ENCODE data around the gene CIPC.

CIPC gene

GRCh38 chr14:77105145-77105939 lies 7.3 kb downstream of the CIPC start:
- H3K27me3 ChIP-seq (ENCODE audit: insufficient read depth, low read length, poor library complexity, severe bottlenecking): no peaks in the 10 kb centered on the region
- H3K36me3 ChIP-seq (ENCODE audit: insufficient read depth, low read length): peaks cover 8% of the 10 kb centered on the region; the same call in 1 of the 2 replicates
- H3K9ac ChIP-seq (ENCODE audit: low read depth, low read length, poor library complexity, severe bottlenecking): no peak overlapping the region
- H3K4me1 ChIP-seq (ENCODE audit: insufficient read depth, low read length, poor library complexity, severe bottlenecking): peaks cover 16% of the 10 kb centered on the region
- H3K9me2 ChIP-seq (replicated peaks; ENCODE audit: low read depth, low read length): no peaks in the 10 kb centered on the region
- H3F3A ChIP-seq (ENCODE audit: low read depth): no peaks in the 10 kb centered on the region
- H3K9me3 ChIP-seq (ENCODE audit: insufficient read depth, low read depth, low read length): no peaks in the 10 kb centered on the region
- H4K20me1 ChIP-seq (ENCODE audit: insufficient read depth, low read length, poor library complexity, severe bottlenecking): no peaks in the 10 kb centered on the region
- no peak overlapping the region for H3K4me2 ChIP-seq (ENCODE audit: low read depth, low read length, poor library complexity, severe bottlenecking)
- peaks cover 6% of the 10 kb centered on the region; the same call in 1 of the 2 replicates for H3K79me2 ChIP-seq (ENCODE audit: insufficient read depth, low read length)
- no peak overlapping the region for H2AFZ ChIP-seq (ENCODE audit: low read length)
- TF ChIP-seq, protein P1, sequence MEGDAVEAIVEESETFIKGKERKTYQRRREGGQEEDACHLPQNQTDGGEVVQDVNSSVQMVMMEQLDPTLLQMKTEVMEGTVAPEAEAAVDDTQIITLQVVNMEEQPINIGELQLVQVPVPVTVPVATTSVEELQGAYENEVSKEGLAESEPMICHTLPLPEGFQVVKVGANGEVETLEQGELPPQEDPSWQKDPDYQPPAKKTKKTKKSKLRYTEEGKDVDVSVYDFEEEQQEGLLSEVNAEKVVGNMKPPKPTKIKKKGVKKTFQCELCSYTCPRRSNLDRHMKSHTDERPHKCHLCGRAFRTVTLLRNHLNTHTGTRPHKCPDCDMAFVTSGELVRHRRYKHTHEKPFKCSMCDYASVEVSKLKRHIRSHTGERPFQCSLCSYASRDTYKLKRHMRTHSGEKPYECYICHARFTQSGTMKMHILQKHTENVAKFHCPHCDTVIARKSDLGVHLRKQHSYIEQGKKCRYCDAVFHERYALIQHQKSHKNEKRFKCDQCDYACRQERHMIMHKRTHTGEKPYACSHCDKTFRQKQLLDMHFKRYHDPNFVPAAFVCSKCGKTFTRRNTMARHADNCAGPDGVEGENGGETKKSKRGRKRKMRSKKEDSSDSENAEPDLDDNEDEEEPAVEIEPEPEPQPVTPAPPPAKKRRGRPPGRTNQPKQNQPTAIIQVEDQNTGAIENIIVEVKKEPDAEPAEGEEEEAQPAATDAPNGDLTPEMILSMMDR (conservative IDR thresholded peaks at IDR 0.05; ENCODE audit: low read length): no peak
- TF ChIP-seq EZH2phosphoT487 (IDR thresholded peaks at IDR 0.05; ENCODE audit: borderline replicate concordance): no peak
- no peak overlapping the region for H3K4me3 ChIP-seq (ENCODE audit: low read length, poor library complexity, severe bottlenecking)

GRCh38 chr14:77106666-77107065 lies 8.6 kb downstream of the CIPC start:
- H3K9me3 ChIP-seq (ENCODE audit: insufficient read depth, low read depth, low read length): no peaks in the 10 kb centered on the region
- H3K9ac ChIP-seq (ENCODE audit: low read depth, low read length, poor library complexity, severe bottlenecking): no peak overlapping the region
- no peaks in the 10 kb centered on the region for H3F3A ChIP-seq (ENCODE audit: low read depth)
- no peak overlapping the region for H2AFZ ChIP-seq (ENCODE audit: low read length)
- H3K27me3 ChIP-seq (ENCODE audit: insufficient read depth, low read length, poor library complexity, severe bottlenecking): no peaks in the 10 kb centered on the region
- no peaks in the 10 kb centered on the region; the same call in 1 of the 2 replicates for H3K79me2 ChIP-seq (ENCODE audit: insufficient read depth, low read length)
- H3K9me2 ChIP-seq (replicated peaks; ENCODE audit: low read depth, low read length): no peaks in the 10 kb centered on the region
- no peak for TF ChIP-seq EZH2phosphoT487 (IDR thresholded peaks at IDR 0.05; ENCODE audit: borderline replicate concordance)
- TF ChIP-seq, protein P1 (conservative IDR thresholded peaks at IDR 0.05; ENCODE audit: low read length): no peak
- peaks cover 6% of the 10 kb centered on the region for H3K4me1 ChIP-seq (ENCODE audit: insufficient read depth, low read length, poor library complexity, severe bottlenecking)
- H3K4me2 ChIP-seq (ENCODE audit: low read depth, low read length, poor library complexity, severe bottlenecking): no peak overlapping the region
- no peak overlapping the region for H3K4me3 ChIP-seq (ENCODE audit: low read length, poor library complexity, severe bottlenecking)
- peaks cover 17% of the 10 kb centered on the region; the same call in 1 of the 2 replicates for H3K36me3 ChIP-seq (ENCODE audit: insufficient read depth, low read length)
- H4K20me1 ChIP-seq (ENCODE audit: insufficient read depth, low read length, poor library complexity, severe bottlenecking): no peaks in the 10 kb centered on the region

GRCh38 chr14:77107228-77107627 lies 9.2 kb downstream of the CIPC start:
- H3K79me2 ChIP-seq (ENCODE audit: insufficient read depth, low read length): no peaks in the 10 kb centered on the region; the same call in 1 of the 2 replicates

More at GRCh38 chr14:77107228-77107627, 9.2 kb downstream of the CIPC start:
- H3K27me3 ChIP-seq (ENCODE audit: insufficient read depth, low read length, poor library complexity, severe bottlenecking): no peaks in the 10 kb centered on the region
- no peaks in the 10 kb centered on the region for H3F3A ChIP-seq (ENCODE audit: low read depth)
- no peaks in the 10 kb centered on the region for H3K9me2 ChIP-seq (replicated peaks; ENCODE audit: low read depth, low read length)
- peaks cover 1% of the 10 kb centered on the region for H3K4me1 ChIP-seq (ENCODE audit: insufficient read depth, low read length, poor library complexity, severe bottlenecking)
- H3K4me2 ChIP-seq (ENCODE audit: low read depth, low read length, poor library complexity, severe bottlenecking): no peak overlapping the region
- H3K36me3 ChIP-seq (ENCODE audit: insufficient read depth, low read length): peaks cover 19% of the 10 kb centered on the region; the same call in 1 of the 2 replicates
- H3K9me3 ChIP-seq (ENCODE audit: insufficient read depth, low read depth, low read length): no peaks in the 10 kb centered on the region
- H4K20me1 ChIP-seq (ENCODE audit: insufficient read depth, low read length, poor library complexity, severe bottlenecking): no peaks in the 10 kb centered on the region
- H3K9ac ChIP-seq (ENCODE audit: low read depth, low read length, poor library complexity, severe bottlenecking): no peak overlapping the region
- H2AFZ ChIP-seq (ENCODE audit: low read length): no peak overlapping the region
- H3K4me3 ChIP-seq (ENCODE audit: low read length, poor library complexity, severe bottlenecking): no peak overlapping the region
- TF ChIP-seq, protein P1 (conservative IDR thresholded peaks at IDR 0.05; ENCODE audit: low read length): no peak
- no peak for TF ChIP-seq EZH2phosphoT487 (IDR thresholded peaks at IDR 0.05; ENCODE audit: borderline replicate concordance)

Data from Loucy (cell line).